ENCODE data around the gene UBAC2.

DNA sequence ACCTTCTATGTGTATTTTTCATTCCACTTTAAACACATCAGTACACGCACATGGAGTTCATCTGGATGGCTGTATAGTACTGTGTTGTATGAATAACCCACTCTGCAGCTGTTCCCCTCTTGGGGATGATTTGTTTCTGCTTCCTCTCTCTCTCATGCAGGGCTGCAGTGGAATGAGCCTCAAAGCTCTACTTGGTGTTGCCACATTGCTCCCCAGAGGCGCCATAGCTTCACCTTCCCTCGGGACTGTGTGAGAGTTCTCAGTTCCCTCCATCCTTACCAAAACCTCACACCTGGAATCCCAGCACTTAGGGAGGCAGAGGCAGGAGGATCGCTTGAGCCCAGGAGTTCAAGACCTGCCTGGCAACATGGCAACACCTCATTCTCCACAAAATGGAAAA, 134.9 kb downstream of the UBAC2 start:
- TF ChIP-seq, protein P1, sequence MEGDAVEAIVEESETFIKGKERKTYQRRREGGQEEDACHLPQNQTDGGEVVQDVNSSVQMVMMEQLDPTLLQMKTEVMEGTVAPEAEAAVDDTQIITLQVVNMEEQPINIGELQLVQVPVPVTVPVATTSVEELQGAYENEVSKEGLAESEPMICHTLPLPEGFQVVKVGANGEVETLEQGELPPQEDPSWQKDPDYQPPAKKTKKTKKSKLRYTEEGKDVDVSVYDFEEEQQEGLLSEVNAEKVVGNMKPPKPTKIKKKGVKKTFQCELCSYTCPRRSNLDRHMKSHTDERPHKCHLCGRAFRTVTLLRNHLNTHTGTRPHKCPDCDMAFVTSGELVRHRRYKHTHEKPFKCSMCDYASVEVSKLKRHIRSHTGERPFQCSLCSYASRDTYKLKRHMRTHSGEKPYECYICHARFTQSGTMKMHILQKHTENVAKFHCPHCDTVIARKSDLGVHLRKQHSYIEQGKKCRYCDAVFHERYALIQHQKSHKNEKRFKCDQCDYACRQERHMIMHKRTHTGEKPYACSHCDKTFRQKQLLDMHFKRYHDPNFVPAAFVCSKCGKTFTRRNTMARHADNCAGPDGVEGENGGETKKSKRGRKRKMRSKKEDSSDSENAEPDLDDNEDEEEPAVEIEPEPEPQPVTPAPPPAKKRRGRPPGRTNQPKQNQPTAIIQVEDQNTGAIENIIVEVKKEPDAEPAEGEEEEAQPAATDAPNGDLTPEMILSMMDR (IDR thresholded peaks at IDR 0.05; ENCODE audit: extremely low read depth in 1 of 2, insufficient read depth in 1 of 2, low read depth in 1 of 2, low read length in 2 of 2), result no peak
- TF ChIP-seq POLR2AphosphoS5 (IDR thresholded peaks at IDR 0.05; ENCODE audit: insufficient read depth, low read depth, low read length), result no peak
- TF ChIP-seq, protein P2, sequence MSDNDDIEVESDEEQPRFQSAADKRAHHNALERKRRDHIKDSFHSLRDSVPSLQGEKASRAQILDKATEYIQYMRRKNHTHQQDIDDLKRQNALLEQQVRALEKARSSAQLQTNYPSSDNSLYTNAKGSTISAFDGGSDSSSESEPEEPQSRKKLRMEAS (IDR thresholded peaks at IDR 0.05; ENCODE audit: insufficient read depth, insufficient read length), result no peak
- no peak for TF ChIP-seq EZH2 (IDR thresholded peaks at IDR 0.05; ENCODE audit: borderline replicate concordance, low read depth, low read length, severe bottlenecking)
- no peak for TF ChIP-seq POLR2A (IDR thresholded peaks at IDR 0.05; ENCODE audit: low read depth, low read length)
- TF ChIP-seq GATA2 (IDR thresholded peaks at IDR 0.05; ENCODE audit: insufficient read depth, insufficient read length, low read depth, low read length), result no peak
